Endothelial cell of umbilical vein (primary cell): ENCODE measurements around the gene SPAG17. TPM values are rescaled to one million over a fixed set of nuclear protein-coding genes. Genes with fewer than 3 reads are reported as not detected.

ENCODE experiments used
- BruUV-seq: library from RNA; stranded (reverse); fragments of 400-500 nt; replicated peaks from 2 replicates; lab custom pipeline; 2021; lab: Mats Ljungman, UMichigan
- CTCF ChIA-PET: fragments of 300-600, 350-600 bp; sonication (Branson Sonifier 250); formaldehyde crosslinking; loops from one replicate; lab custom pipeline; 2021; ENCODE audit warnings: antibody characterized with exemption, inconsistent platforms; lab: Charles Lee
- POLR2A ChIA-PET: fragments of 300-600, 350-600 bp; sonication (Branson Sonifier 250); formaldehyde crosslinking; loops from one replicate; lab custom pipeline; 2021; ENCODE audit warnings: antibody characterized with exemption, inconsistent platforms; lab: Charles Lee
- DNase-seq: peaks from one replicate; pipeline ENCODE4 v3.0.0-alpha.2; 2011; ENCODE audit warnings: low read depth, low spot score
- FAIRE-seq: peaks from 2 replicates; lab custom pipeline; 2011; peaks lifted over from hg19 to GRCh38; lab: Jason Lieb, UNC
- H2AFZ ChIP-seq: 2 replicates; pipeline ENCODE4 v1.6.0; 2012; ENCODE audit warnings: low read depth, low read length, control low read depth, inconsistent platforms
- H3K27ac ChIP-seq: 2 replicates; pipeline ENCODE4 v1.5.1; 2011; ENCODE audit warnings: low read depth, mild to moderate bottlenecking, control low read depth, low read length, moderate library complexity; ENCODE audit not compliant: insufficient read depth
- H3K27me3 ChIP-seq, 2 experiments: 2 replicates each; pipeline versions ENCODE4 v1.6.0 to v1.6.1; 2011; ENCODE audit warnings: low read length in 2 of 2, mixed read lengths in 1 of 2; ENCODE audit not compliant: control insufficient read depth in 2 of 2, insufficient read depth in 2 of 2
- H3K36me3 ChIP-seq, 2 experiments: 2 replicates in 1 of 2; 3 replicates in 1 of 2; pipeline ENCODE4 v1.5.1; 2011; ENCODE audit warnings: low read length in 2 of 2, mild to moderate bottlenecking in 1 of 2, moderate library complexity in 1 of 2; ENCODE audit not compliant: control insufficient read depth in 2 of 2, insufficient read depth in 2 of 2; ENCODE audit errors: extremely low read depth in 1 of 2
- H3K4me1 ChIP-seq: 3 replicates; pipeline ENCODE4 v1.5.1; 2011; ENCODE audit warnings: mild to moderate bottlenecking, low read length; ENCODE audit not compliant: control insufficient read depth, insufficient read depth; ENCODE audit errors: extremely low read depth
- H3K4me2 ChIP-seq: 2 replicates; pipeline ENCODE4 v1.6.1; 2011; ENCODE audit warnings: low read length, control low read depth, mixed read lengths; ENCODE audit not compliant: insufficient read depth
- H3K4me3 ChIP-seq, 3 experiments: fragments of 200-600 bp in 1 of 3; sonication (generic), shearing (Covaris generic) in 1 of 3; replicated peaks in 1 of 3; 2 replicates each; pipeline ENCODE4 v1.5.1; 2011 to 2016; ENCODE audit warnings: control low read depth in 3 of 3, low read length in 3 of 3, mild to moderate bottlenecking in 2 of 3, inconsistent platforms in 1 of 3, low read depth in 1 of 3, moderate library complexity in 1 of 3; ENCODE audit not compliant: insufficient read depth in 1 of 3
- H3K79me2 ChIP-seq: 2 replicates; pipeline ENCODE4 v1.6.0; 2012; ENCODE audit warnings: low read length, inconsistent platforms; ENCODE audit not compliant: control insufficient read depth, insufficient read depth
- H3K9ac ChIP-seq: replicated peaks from 2 replicates; pipeline ENCODE3; 2011; ENCODE audit warnings: low read length, control low read depth; ENCODE audit not compliant: insufficient read depth; ENCODE audit errors: extremely low read depth
- H3K9me1 ChIP-seq: replicated peaks from 3 replicates; pipeline ENCODE4 v1.6.0; 2011; ENCODE audit warnings: mild to moderate bottlenecking, low read length; ENCODE audit not compliant: control insufficient read depth, insufficient read depth; ENCODE audit errors: extremely low read depth
- H3K9me3 ChIP-seq: replicated peaks from 2 replicates; pipeline ENCODE4 v1.5.1; 2012; ENCODE audit warnings: low read length, inconsistent platforms; ENCODE audit not compliant: control insufficient read depth, insufficient read depth
- H4K20me1 ChIP-seq: replicated peaks from 2 replicates; pipeline ENCODE3; 2011; ENCODE audit warnings: mild to moderate bottlenecking, low read length; ENCODE audit not compliant: control insufficient read depth, insufficient read depth; ENCODE audit errors: extremely low read depth
- CTCF ChIP-seq, 2 donors: IDR thresholded peaks; 1 replicate in 1 of 2; 2 replicates in 1 of 2; pipeline ENCODE4 v1.5.1; 2011; ENCODE audit warnings: low read length in 2 of 2, mild to moderate bottlenecking in 2 of 2, moderate library complexity in 2 of 2, control low read depth in 1 of 2, inconsistent platforms in 1 of 2, low read depth in 1 of 2; ENCODE audit not compliant: insufficient read depth in 1 of 2; ENCODE audit errors: extremely low read depth in 1 of 2
- EZH2 ChIP-seq: IDR thresholded peaks from 2 replicates; pipeline ENCODE4 v1.6.1; 2012; ENCODE audit warnings: borderline replicate concordance, low read depth, mild to moderate bottlenecking, moderate library complexity, low read length, inconsistent platforms; ENCODE audit not compliant: severe bottlenecking
- FOS ChIP-seq: IDR thresholded peaks from 2 replicates; pipeline ENCODE4 v1.6.1; 2011; ENCODE audit warnings: mild to moderate bottlenecking, low read length, moderate library complexity, borderline replicate concordance; ENCODE audit not compliant: insufficient read depth
- GATA2 ChIP-seq: IDR thresholded peaks from 2 replicates; pipeline ENCODE4 v1.7.0; 2011; ENCODE audit warnings: low read depth, mild to moderate bottlenecking, moderate library complexity, mixed read lengths, low read length; ENCODE audit not compliant: insufficient read length, insufficient read depth
- JUN ChIP-seq: IDR thresholded peaks from 2 replicates; pipeline ENCODE4 v1.6.1; 2011; ENCODE audit warnings: borderline replicate concordance, low read depth; ENCODE audit not compliant: insufficient read length, insufficient read depth
- MAX ChIP-seq: IDR thresholded peaks from 2 replicates; pipeline ENCODE4 v1.6.1; 2011; ENCODE audit not compliant: insufficient read depth, insufficient read length
- MYC ChIP-seq: IDR thresholded peaks from one replicate; pipeline ENCODE4 v1.6.1; 2011; ENCODE audit warnings: mild to moderate bottlenecking, low read depth, low read length
- POLR2A ChIP-seq: IDR thresholded peaks from 2 replicates; pipeline ENCODE4 v1.6.1; 2012; ENCODE audit warnings: low read depth, mild to moderate bottlenecking, control low read depth, low read length
- POLR2AphosphoS5 ChIP-seq: IDR thresholded peaks from 2 replicates; pipeline ENCODE4 v1.6.1; 2012; ENCODE audit warnings: low read depth, mild to moderate bottlenecking, control low read depth, low read length, moderate library complexity; ENCODE audit not compliant: insufficient read depth
- dilution Hi-C: fragments of 300-500 bp; cut with MboI; formaldehyde crosslinking; loops from one replicate; pipeline ENCODE4 v1.15.0; 2019; ENCODE audit warnings: low sequenced_read_pairs; ENCODE audit not compliant: extremely low pct_ligation_motif_present
- intact Hi-C: fragments of 100-400 bp; cut with micrococcal nuclease; formaldehyde crosslinking; loops from one replicate; pipeline ENCODE4 v1.10.0; 2022
- polyA plus RNA-seq, 4 experiments: library from polyadenylated mRNA; depleted of rRNA in 3 of 4; stranded (reverse) in 3 of 4; unstranded in 1 of 4; fragments of >200 nt; gene quantifications; 2 replicates each; pipeline versions ENCODE4 v1.2.1 to v1.2.3, GENCODE V29; 2011 to 2012; ENCODE audit warnings: missing spikeins in 1 of 4
- total RNA-seq: library from RNA; stranded (reverse); gene quantifications from 2 replicates; pipeline ENCODE4 v1.2.3, GENCODE V29; 2021

The SPAG17 gene
- total and polyA plus RNA-seq, 2 donors (not counting 3 experiments of a cell fraction or from before 2014, with no cell fraction given): not detected

- Histone ChIP-seq H3K4me3 (no peak overlapping the region), H3K27me3 (no peaks in the 10 kb centered on the region), H3K4me1 (no peaks in the 10 kb centered on the region), H3K79me2 (no peaks in the 10 kb centered on the region), H3K9me1 (no peaks in the 10 kb centered on the region), H3K9ac (no peak overlapping the region), H4K20me1 (no peaks in the 10 kb centered on the region), H3K9me3 (no peaks in the 10 kb centered on the region), H3K36me3 (no peaks in the 10 kb centered on the region), H3K27ac (no peak overlapping the region), H3K4me2 (no peak overlapping the region), H2AFZ (no peak overlapping the region)
- intact Hi-C loops: no loop called here
- no peak for DNase-seq
- TF ChIP-seq POLR2AphosphoS5 (no peak), MAX (no peak), MYC (no peak), GATA2 (no peak), POLR2A (no peak), FOS (no peak), JUN (no peak), EZH2 (no peak), CTCF (IDR thresholded peaks at IDR 0.05; ENCODE audit: extremely low read depth in 1 of 2, insufficient read depth in 1 of 2, low read depth in 1 of 2, low read length in 2 of 2) (no peak)
- POLR2A ChIA-PET: no interaction called here
- CTCF ChIA-PET: no interaction called here
- FAIRE-seq: no peak
- BruUV-seq: no TSS peak
- dilution Hi-C loops: no loop called here
Measured at GRCh38 chr1:118042501-118042900, 142.5 kb downstream of the SPAG17 start.
